Measurements from ENCODE around the gene HM13. TPM values are rescaled to one million over a fixed set of nuclear protein-coding genes. Genes with fewer than 3 reads are reported as not detected.

Gene HM13
- total and polyA plus RNA-seq, 2 donors (not counting 3 experiments of a cell fraction or from before 2014, with no cell fraction given), result 211 to 218 TPM

DNA sequence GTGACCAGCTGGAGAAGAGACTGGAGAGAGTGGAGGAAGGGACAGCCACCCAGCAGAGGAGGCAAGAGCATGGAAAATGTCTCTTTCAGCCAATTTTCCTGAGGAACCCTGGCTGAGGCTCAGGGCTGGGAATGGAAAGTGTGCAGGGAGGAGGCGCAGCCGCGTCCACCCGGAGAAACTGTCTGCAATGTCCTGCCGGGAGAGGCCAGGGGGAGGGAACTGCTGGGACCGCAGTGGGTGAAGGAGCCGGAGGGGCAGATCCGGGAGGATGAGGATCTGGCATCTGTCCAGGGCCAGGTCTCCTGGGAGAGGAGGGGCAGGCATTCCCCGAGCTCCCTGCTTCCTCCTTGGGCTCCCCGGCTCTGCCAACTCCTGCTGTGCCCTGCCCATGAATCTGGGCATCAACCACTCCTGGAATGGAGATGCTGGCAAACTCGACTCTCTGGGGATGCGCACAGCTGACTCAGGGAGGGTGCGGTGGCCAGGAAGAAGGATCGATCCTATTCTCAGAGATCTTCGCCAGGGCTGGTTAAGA is 17.4 kb upstream of the HM13 start:
- H4K20me1 ChIP-seq (replicated peaks; ENCODE audit: control insufficient read depth, extremely low read depth, insufficient read depth, low read length), result no peaks in the 10 kb centered on the region
- TF ChIP-seq MYC (IDR thresholded peaks at IDR 0.05; ENCODE audit: low read depth, low read length), result no peak
- TF ChIP-seq POLR2A (IDR thresholded peaks at IDR 0.05; ENCODE audit: low read depth, low read length), result no peak
- TF ChIP-seq, protein P1, sequence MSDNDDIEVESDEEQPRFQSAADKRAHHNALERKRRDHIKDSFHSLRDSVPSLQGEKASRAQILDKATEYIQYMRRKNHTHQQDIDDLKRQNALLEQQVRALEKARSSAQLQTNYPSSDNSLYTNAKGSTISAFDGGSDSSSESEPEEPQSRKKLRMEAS (IDR thresholded peaks at IDR 0.05; ENCODE audit: insufficient read depth, insufficient read length), result no peak
- no peak for TF ChIP-seq JUN (IDR thresholded peaks at IDR 0.05; ENCODE audit: borderline replicate concordance, insufficient read depth, insufficient read length, low read depth)
- H3K79me2 ChIP-seq (ENCODE audit: control insufficient read depth, insufficient read depth, low read length), result no peaks in the 10 kb centered on the region
- ChIA-PET POLR2A (no interaction called here), CTCF (interaction anchor here (1.1 to 1.8 kb wide), 2 partner anchors 19 to 36 kb away, joined by 3 to 7 read pairs; no protein-coding TSS in a partner anchor)
- H3K9me3 ChIP-seq (replicated peaks; ENCODE audit: control insufficient read depth, insufficient read depth, low read length), result no peaks in the 10 kb centered on the region
- H3K4me3 ChIP-seq (replicated peaks in 1 of 3; ENCODE audit: insufficient read depth in 1 of 3, low read depth in 1 of 3, low read length in 3 of 3), result no peak overlapping the region
- DNase-seq (ENCODE audit: low read depth, low spot score), result no peak
- H3K9ac ChIP-seq (replicated peaks; ENCODE audit: extremely low read depth, insufficient read depth, low read length), result no peak overlapping the region
- intact Hi-C loops (cut with micrococcal nuclease), result no loop called here
- no peaks in the 10 kb centered on the region for H3K4me1 ChIP-seq (ENCODE audit: control insufficient read depth, extremely low read depth, insufficient read depth, low read length)
- no peak overlapping the region for H3K27ac ChIP-seq (ENCODE audit: insufficient read depth, low read depth, low read length)
- no peak for FAIRE-seq
- no peaks in the 10 kb centered on the region for H3K9me1 ChIP-seq (replicated peaks; ENCODE audit: control insufficient read depth, extremely low read depth, insufficient read depth, low read length)
- H3K36me3 ChIP-seq (ENCODE audit: control insufficient read depth in 2 of 2, extremely low read depth in 1 of 2, insufficient read depth in 2 of 2, low read length in 2 of 2), result no peaks in the 10 kb centered on the region
- no peak overlapping the region for H3K4me2 ChIP-seq (ENCODE audit: insufficient read depth, low read length)
- H3K27me3 ChIP-seq (ENCODE audit: control insufficient read depth in 2 of 2, insufficient read depth in 2 of 2, low read length in 2 of 2), result peaks cover 14 to 24% of the 10 kb centered on the region in 2 experiments
- BruUV-seq (replicated peaks), result no TSS peak
- H2AFZ ChIP-seq (ENCODE audit: low read depth, low read length), result no peak overlapping the region
- dilution Hi-C loops (cut with MboI; ENCODE audit: extremely low pct_ligation_motif_present, low sequenced_read_pairs), result no loop called here

DNA sequence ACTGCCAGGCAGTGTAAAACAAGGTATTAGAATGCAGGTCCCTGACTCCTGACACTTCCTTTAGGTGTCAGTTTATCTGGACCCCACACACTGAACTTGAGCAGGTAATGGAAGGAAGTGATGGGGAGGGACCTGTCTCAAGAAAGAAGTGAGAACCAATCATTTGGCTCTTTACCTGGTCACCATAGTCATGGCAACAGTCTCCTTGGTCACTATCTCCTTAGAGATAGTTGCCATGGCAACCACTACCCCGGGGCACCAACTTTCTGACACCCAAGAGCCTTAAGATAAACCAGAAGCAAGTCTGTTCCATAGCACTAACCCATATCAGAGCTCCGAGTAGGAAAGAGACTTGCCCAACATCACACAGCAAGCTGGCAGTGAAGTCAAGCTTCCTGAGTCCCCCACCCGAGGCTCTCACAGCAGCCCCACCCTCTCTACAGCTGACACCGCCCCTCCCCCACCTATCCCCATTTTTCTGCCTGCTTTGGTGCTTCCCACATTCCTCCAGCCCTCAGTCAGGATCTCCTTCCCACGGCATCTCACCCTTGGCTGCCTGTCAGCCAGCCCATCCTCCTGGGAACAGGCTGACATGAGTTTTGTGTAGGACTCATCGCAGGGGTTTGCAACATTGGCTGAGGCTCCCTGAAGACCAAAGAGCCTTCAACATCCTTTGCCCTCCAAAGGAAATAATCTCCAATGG is 16.3 kb upstream of the HM13 start:
- H3K27me3 ChIP-seq (ENCODE audit: control insufficient read depth in 2 of 2, insufficient read depth in 2 of 2, low read length in 2 of 2), result peaks cover 14 to 24% of the 10 kb centered on the region in 2 experiments
- no peak for DNase-seq (ENCODE audit: low read depth, low spot score)
- POLR2A ChIA-PET, result no interaction called here
- dilution Hi-C loops (cut with MboI; ENCODE audit: extremely low pct_ligation_motif_present, low sequenced_read_pairs) (no loop called here), intact Hi-C loops (cut with micrococcal nuclease) (no loop called here)
- no peaks in the 10 kb centered on the region for H3K79me2 ChIP-seq (ENCODE audit: control insufficient read depth, insufficient read depth, low read length)
- H3K27ac ChIP-seq (ENCODE audit: insufficient read depth, low read depth, low read length), result no peak overlapping the region
- BruUV-seq (replicated peaks), result no TSS peak
- no peaks in the 10 kb centered on the region for H3K9me3 ChIP-seq (replicated peaks; ENCODE audit: control insufficient read depth, insufficient read depth, low read length)
- no peak for FAIRE-seq
- H3K9ac ChIP-seq (replicated peaks; ENCODE audit: extremely low read depth, insufficient read depth, low read length), result no peak overlapping the region
- no peak overlapping the region for H3K4me3 ChIP-seq (replicated peaks in 1 of 3; ENCODE audit: insufficient read depth in 1 of 3, low read depth in 1 of 3, low read length in 3 of 3)
- no peak overlapping the region for H3K4me2 ChIP-seq (ENCODE audit: insufficient read depth, low read length)
- H3K36me3 ChIP-seq (ENCODE audit: control insufficient read depth in 2 of 2, extremely low read depth in 1 of 2, insufficient read depth in 2 of 2, low read length in 2 of 2), result no peaks in the 10 kb centered on the region
- H2AFZ ChIP-seq (ENCODE audit: low read depth, low read length), result no peak overlapping the region
- no peaks in the 10 kb centered on the region for H4K20me1 ChIP-seq (replicated peaks; ENCODE audit: control insufficient read depth, extremely low read depth, insufficient read depth, low read length)
- no peak for TF ChIP-seq JUN (IDR thresholded peaks at IDR 0.05; ENCODE audit: borderline replicate concordance, insufficient read depth, insufficient read length, low read depth)
- TF ChIP-seq EZH2 (IDR thresholded peaks at IDR 0.05; ENCODE audit: borderline replicate concordance, low read depth, low read length, severe bottlenecking), result no peak
- TF ChIP-seq POLR2AphosphoS5 (IDR thresholded peaks at IDR 0.05; ENCODE audit: insufficient read depth, low read depth, low read length), result no peak
- TF ChIP-seq, protein P1 (IDR thresholded peaks at IDR 0.05; ENCODE audit: insufficient read depth, insufficient read length), result no peak
- TF ChIP-seq POLR2A (IDR thresholded peaks at IDR 0.05; ENCODE audit: low read depth, low read length), result no peak
- TF ChIP-seq MYC (IDR thresholded peaks at IDR 0.05; ENCODE audit: low read depth, low read length), result no peak
- no peak for TF ChIP-seq FOS (IDR thresholded peaks at IDR 0.05; ENCODE audit: borderline replicate concordance, insufficient read depth, low read length)
- TF ChIP-seq, protein P2, sequence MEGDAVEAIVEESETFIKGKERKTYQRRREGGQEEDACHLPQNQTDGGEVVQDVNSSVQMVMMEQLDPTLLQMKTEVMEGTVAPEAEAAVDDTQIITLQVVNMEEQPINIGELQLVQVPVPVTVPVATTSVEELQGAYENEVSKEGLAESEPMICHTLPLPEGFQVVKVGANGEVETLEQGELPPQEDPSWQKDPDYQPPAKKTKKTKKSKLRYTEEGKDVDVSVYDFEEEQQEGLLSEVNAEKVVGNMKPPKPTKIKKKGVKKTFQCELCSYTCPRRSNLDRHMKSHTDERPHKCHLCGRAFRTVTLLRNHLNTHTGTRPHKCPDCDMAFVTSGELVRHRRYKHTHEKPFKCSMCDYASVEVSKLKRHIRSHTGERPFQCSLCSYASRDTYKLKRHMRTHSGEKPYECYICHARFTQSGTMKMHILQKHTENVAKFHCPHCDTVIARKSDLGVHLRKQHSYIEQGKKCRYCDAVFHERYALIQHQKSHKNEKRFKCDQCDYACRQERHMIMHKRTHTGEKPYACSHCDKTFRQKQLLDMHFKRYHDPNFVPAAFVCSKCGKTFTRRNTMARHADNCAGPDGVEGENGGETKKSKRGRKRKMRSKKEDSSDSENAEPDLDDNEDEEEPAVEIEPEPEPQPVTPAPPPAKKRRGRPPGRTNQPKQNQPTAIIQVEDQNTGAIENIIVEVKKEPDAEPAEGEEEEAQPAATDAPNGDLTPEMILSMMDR (IDR thresholded peaks at IDR 0.05; ENCODE audit: extremely low read depth in 1 of 2, insufficient read depth in 1 of 2, low read depth in 1 of 2, low read length in 2 of 2), result no peak
- no peak for TF ChIP-seq GATA2 (IDR thresholded peaks at IDR 0.05; ENCODE audit: insufficient read depth, insufficient read length, low read depth, low read length)
- no peaks in the 10 kb centered on the region for H3K4me1 ChIP-seq (ENCODE audit: control insufficient read depth, extremely low read depth, insufficient read depth, low read length)
- CTCF ChIA-PET, result interaction anchor here (1.4 kb wide), 1 partner anchor 37 kb away, joined by 3 read pairs; no protein-coding TSS in a partner anchor
- no peaks in the 10 kb centered on the region for H3K9me1 ChIP-seq (replicated peaks; ENCODE audit: control insufficient read depth, extremely low read depth, insufficient read depth, low read length)

Measured in endothelial cell of umbilical vein (primary cell).